ENCODE data around the gene UFSP2. TPM values are rescaled to one million over a fixed set of nuclear protein-coding genes. Genes with fewer than 3 reads are reported as not detected.

UFSP2 gene
- total RNA-seq, 2 donors from 2014 or later = 23.5 to 32.9 TPM

DNA sequence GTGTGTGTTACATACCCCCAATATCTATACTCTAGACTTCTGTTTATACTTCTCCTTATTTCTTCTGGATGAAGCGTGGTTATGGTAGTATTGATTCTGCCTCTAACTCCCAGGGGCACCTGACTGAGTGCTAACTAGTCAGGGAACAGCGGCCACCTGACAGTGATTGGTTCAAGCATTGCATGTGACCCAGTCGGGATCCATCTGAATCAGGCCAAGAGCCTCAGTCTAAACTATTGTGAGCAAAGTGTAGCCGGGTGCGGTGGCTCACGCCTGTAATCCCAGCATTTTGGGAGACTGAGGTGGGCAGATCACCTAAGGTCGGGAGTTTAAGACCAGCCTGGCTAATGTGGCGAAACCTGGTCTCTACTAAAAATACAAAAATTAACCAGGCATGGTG is 35.8 kb upstream of the UFSP2 start:
- H3K27ac Mint-ChIP-seq = no peak overlapping the region
- no peak overlapping the region for H3K4me3 Mint-ChIP-seq
- H3K36me3 Mint-ChIP-seq (ENCODE audit: low read depth) = no peaks in the 10 kb centered on the region

DNA sequence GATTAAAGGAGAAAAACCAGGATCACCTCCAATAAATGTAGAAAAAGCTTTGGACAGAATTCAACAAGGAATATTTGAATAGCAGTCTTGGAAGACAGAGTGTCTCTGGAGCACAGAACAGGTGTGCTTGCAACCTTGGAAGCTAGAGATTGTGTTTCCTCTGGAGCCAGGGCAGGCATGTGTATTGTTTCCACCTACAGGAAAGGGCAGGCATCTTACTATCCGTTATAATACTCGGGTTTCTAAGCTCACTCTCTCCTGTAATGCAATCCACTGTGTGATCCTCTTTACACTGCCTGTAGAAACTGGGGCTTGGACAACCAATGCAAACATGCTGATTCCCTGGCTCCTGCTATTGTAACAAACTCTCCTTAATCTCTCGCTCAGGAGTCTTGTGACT is 31.4 kb upstream of the UFSP2 start:
- no peak for ATAC-seq (replicated peaks)
- H3K27me3 Mint-ChIP-seq = peaks cover 9% of the 10 kb centered on the region
- H3K36me3 Mint-ChIP-seq (ENCODE audit: low read depth) = no peaks in the 10 kb centered on the region
- H3K9me3 Mint-ChIP-seq = no peaks in the 10 kb centered on the region
- no peak overlapping the region for H3K27ac Mint-ChIP-seq
- no peak overlapping the region for H3K4me3 Mint-ChIP-seq
- H3K4me1 Mint-ChIP-seq = no peaks in the 10 kb centered on the region

More for the DNA sequence above, 35.8 kb upstream of the UFSP2 start:
- Mint-ChIP-seq H3K4me1 (no peaks in the 10 kb centered on the region), H3K27me3 (peaks cover 6% of the 10 kb centered on the region), H3K9me3 (no peaks in the 10 kb centered on the region)
- ATAC-seq (replicated peaks) = no peak

DNA sequence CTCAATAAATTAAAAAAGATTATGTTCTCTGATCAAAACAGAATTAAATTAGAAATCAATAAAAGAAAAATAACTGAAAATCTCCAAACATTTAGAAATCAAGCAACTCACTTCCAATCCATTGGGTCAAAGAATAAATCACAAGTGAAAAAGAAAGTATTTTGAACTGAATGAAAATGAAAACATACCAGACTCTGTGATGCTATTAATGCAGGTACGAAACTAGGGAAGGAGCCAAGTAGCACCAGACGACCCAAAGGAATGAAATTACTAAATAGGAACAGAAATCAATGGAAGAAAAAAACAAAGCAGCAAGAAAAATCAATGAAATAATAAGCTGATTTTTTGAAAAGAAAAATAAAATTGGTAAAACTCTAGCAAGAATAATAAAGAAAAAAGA is 30.4 kb upstream of the UFSP2 start:
- H3K4me3 Mint-ChIP-seq = no peak overlapping the region
- ATAC-seq (replicated peaks) = no peak
- peaks cover 6% of the 10 kb centered on the region for H3K27me3 Mint-ChIP-seq
- H3K36me3 Mint-ChIP-seq (ENCODE audit: low read depth) = no peaks in the 10 kb centered on the region
- H3K27ac Mint-ChIP-seq = no peak overlapping the region
- H3K9me3 Mint-ChIP-seq = no peaks in the 10 kb centered on the region
- no peaks in the 10 kb centered on the region for H3K4me1 Mint-ChIP-seq

DNA sequence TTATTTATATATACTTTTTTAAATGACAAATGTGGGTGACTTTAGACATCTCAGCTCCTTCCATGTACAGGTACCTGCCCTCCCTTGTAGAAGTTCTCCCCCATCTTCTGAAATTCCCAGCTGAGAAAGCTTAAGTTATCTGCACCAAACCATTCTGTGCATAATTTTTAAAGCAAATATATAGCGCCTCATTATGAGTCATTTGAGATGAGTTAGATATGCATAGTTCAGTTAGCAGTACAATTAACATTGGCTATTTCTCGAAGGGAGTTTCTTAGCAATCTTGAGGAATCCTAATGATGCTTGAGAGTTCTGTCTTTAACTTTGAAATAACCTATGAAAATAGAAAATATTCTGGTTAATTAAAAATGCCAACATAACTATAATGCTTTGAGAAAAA is 19.4 kb upstream of the UFSP2 start:
- no peak overlapping the region for H3K27ac Mint-ChIP-seq
- no peaks in the 10 kb centered on the region for H3K4me1 Mint-ChIP-seq
- no peaks in the 10 kb centered on the region for H3K27me3 Mint-ChIP-seq
- H3K9me3 Mint-ChIP-seq = no peaks in the 10 kb centered on the region
- H3K4me3 Mint-ChIP-seq = no peak overlapping the region
- H3K36me3 Mint-ChIP-seq (ENCODE audit: low read depth) = no peaks in the 10 kb centered on the region
- no peak for ATAC-seq (replicated peaks)

DNA sequence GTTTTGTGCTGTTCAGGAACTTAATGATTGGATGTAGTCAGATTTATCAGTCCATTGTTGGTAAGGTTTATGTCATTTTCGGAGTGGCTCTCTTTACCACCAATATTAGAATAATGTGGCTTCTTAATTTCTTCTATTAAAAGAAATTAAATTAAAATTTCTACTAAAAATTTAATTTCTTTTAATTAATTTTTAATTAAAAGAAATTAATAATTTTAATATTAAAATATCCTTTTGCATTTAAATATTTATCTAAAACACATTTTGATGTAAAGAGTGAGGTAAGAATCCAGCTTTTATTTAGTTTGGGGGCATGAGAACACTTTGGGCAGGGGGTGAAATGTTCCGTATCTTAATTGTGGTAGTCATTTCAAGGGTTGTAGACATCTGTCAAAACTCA is 15.7 kb upstream of the UFSP2 start:
- no peaks in the 10 kb centered on the region for H3K4me1 Mint-ChIP-seq
- H3K4me3 Mint-ChIP-seq = no peak overlapping the region
- no peaks in the 10 kb centered on the region for H3K9me3 Mint-ChIP-seq
- no peak for ATAC-seq (replicated peaks)
- H3K36me3 Mint-ChIP-seq (ENCODE audit: low read depth) = no peaks in the 10 kb centered on the region
- no peak overlapping the region for H3K27ac Mint-ChIP-seq
- no peaks in the 10 kb centered on the region for H3K27me3 Mint-ChIP-seq

DNA sequence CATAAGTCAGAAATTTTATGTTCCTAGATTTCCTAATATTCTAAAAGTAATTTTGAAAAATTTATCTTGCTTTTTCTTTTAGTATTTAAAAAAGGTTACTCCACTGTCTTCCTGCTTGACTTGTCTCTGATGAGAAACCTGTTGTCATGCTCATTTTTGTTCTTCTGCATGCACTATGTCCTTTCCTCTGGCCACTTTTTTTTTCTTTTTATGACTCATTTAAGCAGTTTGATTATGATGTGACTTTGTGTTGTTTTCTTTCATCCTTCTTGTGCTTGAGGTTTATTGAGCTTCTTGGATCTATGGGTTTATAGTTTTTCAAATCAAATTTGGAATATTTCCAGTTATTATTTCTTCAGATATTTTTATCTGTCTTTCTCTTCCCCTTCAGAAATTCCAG is 12.0 kb upstream of the UFSP2 start:
- Mint-ChIP-seq H3K9me3 (no peaks in the 10 kb centered on the region), H3K27ac (no peak overlapping the region), H3K27me3 (no peaks in the 10 kb centered on the region), H3K4me3 (no peak overlapping the region), H3K36me3 (ENCODE audit: low read depth) (no peaks in the 10 kb centered on the region), H3K4me1 (no peaks in the 10 kb centered on the region)
- ATAC-seq (replicated peaks) = peak; percentile 79

DNA sequence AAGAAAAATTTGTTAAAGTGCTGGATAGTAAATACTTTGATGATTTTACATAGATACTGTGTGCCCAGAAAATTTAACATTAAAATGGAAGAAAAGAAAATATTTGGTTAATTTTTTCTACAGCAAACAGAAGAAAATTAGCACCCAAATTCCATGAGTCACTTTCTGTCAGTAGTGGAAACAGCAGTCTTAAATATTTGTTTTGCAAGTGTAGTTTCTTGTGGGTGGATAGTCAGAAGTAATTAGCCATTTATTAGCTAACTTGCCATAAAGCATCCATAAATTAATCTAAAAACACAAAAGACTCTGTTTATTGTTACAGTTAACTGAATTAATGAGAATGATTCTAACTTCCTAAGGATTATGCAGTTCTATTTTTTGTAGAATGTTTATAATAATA is 9.7 kb upstream of the UFSP2 start:
- H3K4me1 Mint-ChIP-seq = no peaks in the 10 kb centered on the region
- ATAC-seq (replicated peaks) = no peak
- H3K27me3 Mint-ChIP-seq = peaks cover 4% of the 10 kb centered on the region

DNA sequence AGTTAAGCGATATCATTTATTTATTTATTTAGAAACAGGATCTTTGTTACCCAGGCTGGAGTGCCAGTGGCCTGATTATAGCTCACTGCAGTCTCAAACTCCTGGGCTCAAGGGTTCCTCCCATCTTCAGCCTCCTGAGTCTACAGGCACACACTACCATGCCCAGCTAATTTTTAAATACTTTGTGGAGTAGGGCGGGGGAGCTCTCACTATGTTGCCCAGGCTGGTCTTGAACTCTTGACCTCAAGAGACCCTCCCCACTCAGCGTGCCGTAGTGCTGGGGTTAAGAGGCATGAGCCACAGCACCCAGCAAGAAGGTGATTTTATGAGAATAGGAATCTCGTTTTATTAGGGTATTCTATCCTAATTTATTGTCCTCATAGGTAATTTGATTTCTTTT is 3.9 kb upstream of the UFSP2 start:
- no peak for ATAC-seq (replicated peaks)
- H3K9me3 Mint-ChIP-seq = no peaks in the 10 kb centered on the region
- H3K36me3 Mint-ChIP-seq (ENCODE audit: low read depth) = peaks cover 20% of the 10 kb centered on the region
- peaks cover 4% of the 10 kb centered on the region for H3K27me3 Mint-ChIP-seq
- no peaks in the 10 kb centered on the region for H3K4me1 Mint-ChIP-seq
- no peak overlapping the region for H3K4me3 Mint-ChIP-seq
- H3K27ac Mint-ChIP-seq = no peak overlapping the region

More for the DNA sequence above, 9.7 kb upstream of the UFSP2 start:
- no peak overlapping the region for H3K27ac Mint-ChIP-seq
- H3K9me3 Mint-ChIP-seq = no peaks in the 10 kb centered on the region
- H3K4me3 Mint-ChIP-seq = no peak overlapping the region
- H3K36me3 Mint-ChIP-seq (ENCODE audit: low read depth) = no peaks in the 10 kb centered on the region

DNA sequence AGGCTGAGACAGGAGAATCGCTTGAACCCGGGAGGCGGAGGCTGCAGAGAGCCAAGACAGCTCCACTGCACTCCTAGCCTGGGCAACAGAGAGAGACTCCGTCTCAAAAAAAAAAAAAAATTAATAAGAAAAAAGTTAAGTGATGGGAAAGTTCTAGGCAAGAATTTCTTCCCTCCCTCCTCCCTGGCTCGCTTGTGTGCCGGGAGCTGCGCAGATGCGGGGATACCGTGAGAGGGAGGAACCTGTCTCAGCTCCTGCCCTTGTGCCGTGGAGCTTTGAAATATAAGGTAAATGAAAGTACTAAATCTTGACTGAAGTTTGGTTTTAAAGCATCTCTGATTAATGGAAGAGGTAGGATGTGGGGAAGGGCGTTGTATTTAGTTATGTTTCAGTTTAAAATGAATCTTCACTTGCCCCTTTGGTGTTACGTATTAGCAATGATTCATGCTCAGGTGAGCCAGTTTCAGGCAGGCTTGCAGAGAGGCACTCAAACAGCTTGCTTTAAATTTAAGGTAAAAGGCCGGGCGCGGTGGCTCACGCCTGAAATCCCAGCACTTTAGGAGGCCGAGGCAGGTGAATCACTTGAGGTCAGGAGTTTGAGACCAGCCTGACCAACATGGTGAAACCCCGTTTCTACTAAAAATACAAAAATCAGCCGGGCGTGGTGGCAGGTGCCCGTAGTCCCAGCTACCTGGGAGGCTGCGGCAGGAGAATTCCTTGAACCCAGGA is 1.4 kb upstream of the UFSP2 start:
- H3K36me3 Mint-ChIP-seq (ENCODE audit: low read depth) = peaks cover 36% of the 10 kb centered on the region
- no peaks in the 10 kb centered on the region for H3K9me3 Mint-ChIP-seq
- peaks cover 11% of the 10 kb centered on the region for H3K4me1 Mint-ChIP-seq
- ATAC-seq (replicated peaks) = no peak
- H3K27ac Mint-ChIP-seq = no peak overlapping the region
- peak overlapping the region; percentile 85 for H3K4me3 Mint-ChIP-seq
- H3K27me3 Mint-ChIP-seq = peaks cover 4% of the 10 kb centered on the region

DNA sequence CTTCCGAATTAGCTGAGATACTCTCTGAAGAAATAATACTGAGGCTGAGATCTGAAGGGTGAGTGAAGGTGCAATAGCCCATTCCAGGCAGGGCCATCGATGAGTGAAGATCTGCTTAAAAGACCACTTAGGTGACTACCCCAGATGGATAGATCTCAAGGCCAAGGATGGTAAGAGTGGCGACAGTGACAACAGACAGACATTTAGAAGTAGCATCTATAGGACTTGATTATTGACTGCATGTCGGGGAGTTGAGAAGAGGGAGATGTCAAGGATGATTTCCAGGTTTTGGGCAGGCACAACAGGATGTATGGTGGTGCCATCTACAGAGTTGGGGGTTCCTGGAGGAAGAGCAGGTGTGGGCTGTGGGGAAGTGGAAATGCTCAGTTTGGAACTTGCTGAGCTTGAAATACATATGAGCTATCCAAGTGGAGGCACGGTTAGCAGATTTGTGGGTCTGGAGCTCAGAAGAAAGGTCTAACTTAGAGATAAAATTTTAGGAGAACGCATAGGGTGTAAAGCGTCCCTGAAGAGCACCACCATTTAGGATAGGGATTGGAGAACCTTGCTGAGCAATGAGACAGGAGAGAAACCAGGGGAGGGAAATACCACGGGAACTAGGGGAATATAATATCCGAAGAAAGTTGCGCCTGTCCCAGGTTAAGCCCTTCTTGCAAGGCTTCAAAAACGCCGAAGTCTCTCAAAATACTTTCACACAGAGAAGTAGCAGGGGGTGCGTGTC is 688 bp downstream of the UFSP2 start:
- Mint-ChIP-seq H3K27ac (peak overlapping the region; percentile 85), H3K4me3 (peak overlapping the region; percentile 85), H3K36me3 (ENCODE audit: low read depth) (peaks cover 49% of the 10 kb centered on the region), H3K27me3 (no peaks in the 10 kb centered on the region), H3K9me3 (no peaks in the 10 kb centered on the region), H3K4me1 (peaks cover 19% of the 10 kb centered on the region)
- ATAC-seq (replicated peaks) = peak; percentile 5

DNA sequence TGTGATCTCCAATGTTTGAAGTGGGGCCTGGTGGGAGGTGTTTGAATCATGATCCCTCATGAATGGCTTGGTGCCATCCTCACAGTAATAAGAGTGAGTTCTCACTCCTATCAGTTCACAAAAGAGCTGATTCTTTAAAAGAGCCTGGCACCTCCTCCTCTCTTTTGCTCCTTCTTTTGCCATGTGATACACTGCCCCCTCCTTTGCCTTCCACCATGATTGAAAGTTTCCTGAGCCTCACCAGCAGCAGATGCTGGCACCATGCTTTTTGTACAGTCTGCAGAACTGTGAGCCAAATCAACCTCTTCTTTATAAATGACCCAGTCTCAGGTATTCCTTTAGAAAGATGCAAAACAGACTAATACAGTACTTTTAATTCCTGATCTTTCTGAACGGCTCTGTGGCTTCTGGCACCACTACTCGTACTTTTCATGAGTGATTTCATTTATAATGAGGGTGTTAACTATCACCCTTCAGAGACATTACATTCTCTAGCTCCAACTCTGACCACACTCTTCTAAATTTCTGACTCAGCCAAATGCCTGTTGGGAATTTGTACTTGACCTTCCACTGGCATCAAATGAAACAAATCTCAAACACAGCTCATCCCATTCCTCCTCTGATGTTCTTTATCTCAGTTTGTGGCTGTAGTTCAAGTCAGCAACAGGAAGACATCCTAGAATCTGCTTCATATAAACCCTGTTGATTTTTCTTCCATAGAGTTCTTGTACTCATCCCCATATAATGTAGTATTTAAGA is 4.2 kb downstream of the UFSP2 start:
- Mint-ChIP-seq H3K27me3 (no peaks in the 10 kb centered on the region), H3K36me3 (ENCODE audit: low read depth) (peaks cover 79% of the 10 kb centered on the region), H3K4me3 (no peak overlapping the region), H3K4me1 (peaks cover 19% of the 10 kb centered on the region), H3K27ac (no peak overlapping the region), H3K9me3 (no peaks in the 10 kb centered on the region)
- no peak for ATAC-seq (replicated peaks)

DNA sequence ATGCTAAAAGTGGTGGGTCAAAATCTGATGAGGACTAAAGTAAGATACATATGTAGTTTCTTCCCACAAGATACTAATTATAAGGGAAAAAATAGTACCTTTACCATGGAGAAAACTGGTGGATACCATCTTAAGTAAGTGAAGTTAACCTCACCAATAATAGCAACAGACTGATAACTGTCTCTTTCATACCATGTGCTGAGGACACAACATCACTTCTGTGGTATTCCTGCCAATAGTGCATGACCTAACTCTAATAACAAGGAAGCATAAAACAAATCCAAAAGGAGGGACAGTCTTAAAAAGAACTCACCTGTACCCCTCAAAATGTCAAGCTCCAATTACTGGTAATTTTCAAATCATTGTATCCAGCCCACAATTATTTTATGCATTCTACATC is 8.8 kb downstream of the UFSP2 start:
- no peak overlapping the region for H3K27ac Mint-ChIP-seq
- no peaks in the 10 kb centered on the region for H3K9me3 Mint-ChIP-seq
- H3K4me1 Mint-ChIP-seq = peaks cover 7% of the 10 kb centered on the region
- H3K4me3 Mint-ChIP-seq = no peak overlapping the region
- H3K36me3 Mint-ChIP-seq (ENCODE audit: low read depth) = peaks cover 84% of the 10 kb centered on the region
- no peak for ATAC-seq (replicated peaks)
- H3K27me3 Mint-ChIP-seq = no peaks in the 10 kb centered on the region

DNA sequence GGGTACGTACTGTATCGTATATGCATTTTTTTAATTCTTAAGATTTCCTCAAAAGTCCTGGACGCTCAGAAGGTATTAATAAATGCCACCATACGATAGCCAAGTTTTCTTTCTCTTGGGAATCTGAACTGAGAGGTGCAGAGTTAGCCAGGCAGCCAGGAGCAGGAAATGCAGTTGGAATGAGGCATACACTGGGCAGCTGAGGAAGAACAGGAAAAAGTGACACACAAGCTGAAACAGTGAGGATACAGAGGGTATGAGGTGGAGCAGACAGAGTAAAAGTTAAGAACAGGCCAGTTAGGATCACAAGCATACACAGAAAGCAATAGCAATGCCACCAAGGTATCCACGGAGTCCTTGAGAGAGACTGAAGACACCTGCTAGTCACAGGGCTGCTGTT is 13.4 kb downstream of the UFSP2 start:
- H3K4me3 Mint-ChIP-seq = no peak overlapping the region
- no peaks in the 10 kb centered on the region for H3K27me3 Mint-ChIP-seq
- peaks cover 88% of the 10 kb centered on the region for H3K36me3 Mint-ChIP-seq (ENCODE audit: low read depth)
- no peak for ATAC-seq (replicated peaks)
- no peak overlapping the region for H3K27ac Mint-ChIP-seq
- no peaks in the 10 kb centered on the region for H3K9me3 Mint-ChIP-seq
- no peaks in the 10 kb centered on the region for H3K4me1 Mint-ChIP-seq

DNA sequence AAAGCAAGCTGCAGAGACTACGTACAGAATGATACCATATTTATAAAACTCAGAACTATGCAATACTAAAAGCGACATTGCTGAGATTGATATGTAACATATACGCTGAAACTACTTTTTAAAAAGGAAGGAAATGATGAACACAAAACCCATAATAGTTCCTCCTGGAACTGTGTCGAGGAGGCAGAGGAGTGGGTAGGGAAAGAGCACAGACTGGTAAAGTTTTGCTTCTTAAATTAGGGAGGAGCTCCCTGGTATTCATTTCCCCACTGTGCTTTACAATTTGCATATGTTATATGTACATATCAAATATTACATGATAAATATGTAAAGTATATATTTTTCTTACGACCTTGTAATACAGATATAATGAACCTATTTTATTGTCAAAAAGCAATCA is 13.9 kb downstream of the UFSP2 start:
- Mint-ChIP-seq H3K27ac (no peak overlapping the region), H3K4me1 (no peaks in the 10 kb centered on the region), H3K4me3 (no peak overlapping the region), H3K27me3 (no peaks in the 10 kb centered on the region), H3K36me3 (ENCODE audit: low read depth) (peaks cover 84% of the 10 kb centered on the region), H3K9me3 (no peaks in the 10 kb centered on the region)
- ATAC-seq (replicated peaks) = no peak

DNA sequence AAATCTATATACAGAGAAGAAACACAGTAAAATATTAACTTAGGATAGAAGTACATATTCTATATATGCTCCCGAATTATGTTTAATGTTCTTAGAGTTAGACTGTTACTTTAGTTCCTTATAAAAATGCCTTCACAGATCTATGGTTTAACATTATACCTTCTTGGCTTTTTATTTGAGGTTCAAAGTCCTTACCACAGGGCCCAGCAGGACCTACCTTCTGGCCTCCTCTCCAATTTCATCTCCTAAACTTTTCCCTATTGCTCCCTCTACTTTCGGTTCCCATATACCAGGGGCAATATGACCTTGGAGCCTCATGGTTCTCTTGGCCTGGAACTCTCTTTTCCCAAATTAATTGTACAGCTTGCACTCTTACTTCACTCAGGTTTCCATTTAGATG is 17.3 kb downstream of the UFSP2 start:
- no peaks in the 10 kb centered on the region for H3K9me3 Mint-ChIP-seq
- ATAC-seq (replicated peaks) = no peak
- H3K27ac Mint-ChIP-seq = no peak overlapping the region
- H3K4me3 Mint-ChIP-seq = no peak overlapping the region
- H3K27me3 Mint-ChIP-seq = no peaks in the 10 kb centered on the region
- peaks cover 12% of the 10 kb centered on the region for H3K4me1 Mint-ChIP-seq
- peaks cover 84% of the 10 kb centered on the region for H3K36me3 Mint-ChIP-seq (ENCODE audit: low read depth)

Data from activated T-helper 17 cell treated with anti-CD3 and anti-CD28 coated beads, Interleukin-2, amount 50 U/mL, for 72 hours (primary cell).